PC-3 (cell line): ENCODE measurements around the gene ATM. TPM values are rescaled to one million over a fixed set of nuclear protein-coding genes. Genes with fewer than 3 reads are reported as not detected.

ENCODE experiments used
- ATAC-seq: fragments of 200-7000 bp; cut with Tn5 transposase; 2 replicates; pipeline ENCODE4 v1.9.1; 2020; ENCODE audit warnings: mild to moderate bottlenecking, moderate library complexity
- BruUV-seq: library from RNA; stranded (reverse); fragments of 400-500 nt; replicated peaks from 2 replicates; lab custom pipeline; 2021; lab: Mats Ljungman, UMichigan
- CTCF ChIA-PET: fragments of 300-600 bp; sonication (Branson Sonifier 250); formaldehyde crosslinking; loops from one replicate; lab custom pipeline; 2022; ENCODE audit warnings: antibody characterized with exemption; lab: Charles Lee
- POLR2A ChIA-PET: fragments of 300-600 bp; sonication (Branson Sonifier 250); formaldehyde crosslinking; loops from one replicate; lab custom pipeline; 2022; ENCODE audit warnings: antibody characterized with exemption; ENCODE audit not compliant: unreplicated experiment; lab: Charles Lee
- DNase-seq: peaks from one replicate; pipeline ENCODE4 v3.0.0-alpha.2; 2015
- H2AFZ ChIP-seq: fragments of 300-600 bp; sonication (generic); 2 replicates; pipeline ENCODE4 v1.6.0; 2016; ENCODE audit warnings: antibody characterized with exemption, low read length
- H3F3A ChIP-seq: fragments of 300-600 bp; sonication (generic); one replicate; pipeline ENCODE4 v1.6.0; 2017; ENCODE audit warnings: antibody characterized with exemption, low read length, control low read depth, mild to moderate bottlenecking; ENCODE audit not compliant: unreplicated experiment
- H3K27ac ChIP-seq: fragments of 300-600 bp; sonication (generic); 2 replicates; pipeline ENCODE4 v1.5.1; 2016; ENCODE audit warnings: mild to moderate bottlenecking, low read length
- H3K27me3 ChIP-seq: fragments of 300-600 bp; sonication (generic); 2 replicates; pipeline ENCODE4 v1.6.1; 2016; ENCODE audit warnings: low read length, mixed read lengths
- H3K36me3 ChIP-seq: fragments of 300-600 bp; sonication (generic); 2 replicates; pipeline ENCODE4 v1.6.1; 2016; ENCODE audit warnings: low read depth, mixed run types, low read length, mixed read lengths
- H3K4me1 ChIP-seq: fragments of 300-600 bp; sonication (generic); 2 replicates; pipeline ENCODE4 v1.5.1; 2016; ENCODE audit warnings: low read length; ENCODE audit not compliant: insufficient read depth
- H3K4me2 ChIP-seq: fragments of 300-600 bp; sonication (generic); 2 replicates; pipeline ENCODE4 v1.6.0; 2016; ENCODE audit warnings: low read length
- H3K4me3 ChIP-seq: fragments of 300-600 bp; sonication (generic); 2 replicates; pipeline ENCODE4 v1.5.1; 2016; ENCODE audit warnings: mild to moderate bottlenecking, low read length, mixed read lengths
- H3K79me2 ChIP-seq: fragments of 300-600 bp; sonication (generic); 2 replicates; pipeline ENCODE4 v1.6.1; 2017; ENCODE audit warnings: low read length, mixed read lengths
- H3K9ac ChIP-seq: fragments of 300-600 bp; sonication (generic); 2 replicates; pipeline ENCODE4 v1.6.0; 2016; ENCODE audit warnings: mild to moderate bottlenecking, low read length
- H3K9me2 ChIP-seq: fragments of 300-600 bp; sonication (generic); replicated peaks from 2 replicates; pipeline ENCODE4 v1.6.1; 2016; ENCODE audit warnings: mixed run types, low read length, mixed read lengths
- H3K9me3 ChIP-seq: fragments of 300-600 bp; sonication (generic); 2 replicates; pipeline ENCODE4 v1.6.1; 2016; ENCODE audit warnings: low read length, mixed read lengths
- H4K20me1 ChIP-seq: fragments of 300-600 bp; sonication (generic); 2 replicates; pipeline ENCODE4 v1.6.1; 2016; ENCODE audit warnings: low read length, mixed read lengths
- EZH2 ChIP-seq: fragments of 300-600 bp; sonication (generic); IDR thresholded peaks from one replicate; pipeline ENCODE4 v1.6.1; 2017; ENCODE audit warnings: antibody characterized with exemption, mild to moderate bottlenecking, low read length; ENCODE audit not compliant: unreplicated experiment
- EZH2phosphoT487 ChIP-seq: fragments of 300-600 bp; sonication (generic); IDR thresholded peaks from 2 replicates; pipeline ENCODE4 v1.6.1; 2018; ENCODE audit warnings: mild to moderate bottlenecking, antibody characterized with exemption, low read length, borderline replicate concordance
- intact Hi-C: fragments of 100-400 bp; cut with micrococcal nuclease; formaldehyde crosslinking; loops from 2 replicates; pipeline ENCODE4 v1.9.0; 2023
- total RNA-seq: library from RNA; depleted of rRNA; stranded (reverse); fragments of >200 nt; gene quantifications from 2 replicates; pipeline ENCODE4 v1.2.3, GENCODE V29; 2014
- TF ChIP-seq, protein P1 (sequence below): fragments of 300-600 bp; sonication (generic); conservative IDR thresholded peaks from 2 replicates; pipeline ENCODE4 v1.5.1; 2017; ENCODE audit warnings: antibody characterized with exemption, low read depth, mild to moderate bottlenecking, low read length

ATM gene
- total RNA-seq, 1 experiment from 2014 or later = 55.3 TPM

DNA sequence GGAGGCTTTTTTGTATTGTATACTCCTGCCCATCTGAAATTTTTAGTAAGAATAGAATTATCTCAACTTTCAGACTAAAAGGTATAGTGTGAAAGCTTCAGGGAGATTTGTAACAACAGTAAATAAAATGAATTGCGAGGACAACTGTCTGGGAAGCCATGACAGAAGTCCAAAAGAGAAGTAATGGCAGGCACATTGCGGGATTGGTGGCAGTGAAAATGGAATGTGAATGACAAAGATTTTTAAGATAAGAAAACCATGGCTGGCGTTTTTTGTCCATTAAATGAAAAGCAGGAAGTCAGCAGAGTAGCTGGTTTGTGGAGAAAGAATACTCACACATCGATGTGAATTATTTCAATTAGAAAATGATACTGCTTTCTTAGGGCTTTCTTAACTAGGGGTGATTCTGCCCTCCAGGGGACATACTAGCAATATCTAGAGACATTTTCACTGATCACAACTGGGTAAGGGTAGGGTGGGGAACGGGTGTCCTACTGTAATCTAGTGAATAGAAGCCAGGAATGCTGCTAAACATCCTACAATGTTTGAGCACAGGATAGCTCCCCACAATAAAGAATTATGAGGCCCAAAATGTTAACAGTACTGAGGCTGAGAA, 2.0 kb upstream of the ATM start:
- no peaks in the 10 kb centered on the region for H3K27me3 ChIP-seq
- DNase-seq = peak; percentile 9
- no peak overlapping the region for H3K27ac ChIP-seq
- no peaks in the 10 kb centered on the region for H3K9me2 ChIP-seq
- peak overlapping the region; percentile 93 for H3K4me2 ChIP-seq
- ChIA-PET POLR2A (interaction anchor here (0.6 kb wide), 1 partner anchor 270 kb away, joined by 9 read pairs; no protein-coding TSS in a partner anchor), CTCF (no interaction called here)
- H3K79me2 ChIP-seq = peaks cover 90% of the 10 kb centered on the region
- H3K4me3 ChIP-seq = peak overlapping the region; percentile 83
- intact Hi-C loops = loop anchor here (5.0 kb wide), 2 partner anchors 276 to 371 kb away; partner anchors contain the start of genes EXPH5 and POGLUT3
- no peak for ATAC-seq
- H3K4me1 ChIP-seq = peaks cover 47% of the 10 kb centered on the region
- no peaks in the 10 kb centered on the region for H3K36me3 ChIP-seq
- H2AFZ ChIP-seq = peak overlapping the region; percentile 90
- peaks cover 11% of the 10 kb centered on the region for H4K20me1 ChIP-seq
- H3F3A ChIP-seq = no peaks in the 10 kb centered on the region
- BruUV-seq = no TSS peak
- TF ChIP-seq, protein P1, sequence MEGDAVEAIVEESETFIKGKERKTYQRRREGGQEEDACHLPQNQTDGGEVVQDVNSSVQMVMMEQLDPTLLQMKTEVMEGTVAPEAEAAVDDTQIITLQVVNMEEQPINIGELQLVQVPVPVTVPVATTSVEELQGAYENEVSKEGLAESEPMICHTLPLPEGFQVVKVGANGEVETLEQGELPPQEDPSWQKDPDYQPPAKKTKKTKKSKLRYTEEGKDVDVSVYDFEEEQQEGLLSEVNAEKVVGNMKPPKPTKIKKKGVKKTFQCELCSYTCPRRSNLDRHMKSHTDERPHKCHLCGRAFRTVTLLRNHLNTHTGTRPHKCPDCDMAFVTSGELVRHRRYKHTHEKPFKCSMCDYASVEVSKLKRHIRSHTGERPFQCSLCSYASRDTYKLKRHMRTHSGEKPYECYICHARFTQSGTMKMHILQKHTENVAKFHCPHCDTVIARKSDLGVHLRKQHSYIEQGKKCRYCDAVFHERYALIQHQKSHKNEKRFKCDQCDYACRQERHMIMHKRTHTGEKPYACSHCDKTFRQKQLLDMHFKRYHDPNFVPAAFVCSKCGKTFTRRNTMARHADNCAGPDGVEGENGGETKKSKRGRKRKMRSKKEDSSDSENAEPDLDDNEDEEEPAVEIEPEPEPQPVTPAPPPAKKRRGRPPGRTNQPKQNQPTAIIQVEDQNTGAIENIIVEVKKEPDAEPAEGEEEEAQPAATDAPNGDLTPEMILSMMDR = 0 out of 2 replicates have a peak, but pooled peaks have one; percentile 23
- TF ChIP-seq EZH2phosphoT487 = no peak
- peak overlapping the region; percentile 94 for H3K9ac ChIP-seq
- no peaks in the 10 kb centered on the region for H3K9me3 ChIP-seq

DNA sequence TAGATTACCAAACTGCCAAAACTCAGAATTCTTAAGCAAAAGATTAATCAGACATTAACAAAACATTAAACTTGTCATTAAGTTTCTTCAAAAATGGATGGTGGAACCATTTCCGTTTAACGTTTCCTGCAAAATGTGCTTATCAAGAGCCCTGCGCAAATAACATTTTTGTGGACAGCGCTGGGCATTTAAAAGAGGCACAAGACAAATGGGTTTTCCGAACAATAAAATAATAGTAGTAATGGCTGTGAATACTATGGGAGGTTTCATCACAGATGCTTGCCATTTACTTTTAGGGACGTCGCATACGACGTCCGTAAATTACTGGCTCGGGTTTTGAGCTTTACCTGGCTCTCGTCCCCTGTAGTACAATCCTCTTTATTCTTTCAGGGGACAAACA, 1.5 kb upstream of the ATM start:
- Histone ChIP-seq H3F3A (no peaks in the 10 kb centered on the region), H4K20me1 (peaks cover 11% of the 10 kb centered on the region), H2AFZ (peak overlapping the region; percentile 90), H3K9ac (peak overlapping the region; percentile 94), H3K9me2 (no peaks in the 10 kb centered on the region), H3K4me1 (peaks cover 47% of the 10 kb centered on the region), H3K27ac (no peak overlapping the region), H3K36me3 (no peaks in the 10 kb centered on the region), H3K27me3 (no peaks in the 10 kb centered on the region), H3K9me3 (no peaks in the 10 kb centered on the region), H3K4me3 (peak overlapping the region; percentile 83), H3K79me2 (peaks cover 89% of the 10 kb centered on the region), H3K4me2 (peak overlapping the region; percentile 93)
- TF ChIP-seq EZH2 = no peak
- TF ChIP-seq, protein P1 = no peak
- no peak for TF ChIP-seq EZH2phosphoT487
- ATAC-seq (no peak), DNase-seq (peak; percentile 29)
- ChIA-PET POLR2A (no interaction called here), CTCF (no interaction called here)
- intact Hi-C loops = loop anchor here (5.0 kb wide), 2 partner anchors 276 to 371 kb away; partner anchors contain the start of genes EXPH5 and POGLUT3
- BruUV-seq = no TSS peak
